Neural crest cell (in vitro differentiated cells): ENCODE data around the gene PLCH1. TPM values are rescaled to one million over a fixed set of nuclear protein-coding genes. Genes with fewer than 3 reads are reported as not detected.

Experiments used
- DNase-seq: peaks from one replicate; pipeline ENCODE4 v3.0.0; 2021; ENCODE audit warnings: low read depth, mixed read lengths, low spot score
- H3K27ac Mint-ChIP-seq: one replicate; pipeline ENCODE4 v1.8.0; 2021; ENCODE audit warnings: mild to moderate bottlenecking, mixed read lengths; ENCODE audit not compliant: unreplicated experiment
- H3K27me3 Mint-ChIP-seq: 2 replicates; pipeline ENCODE4 v1.8.0; 2021; ENCODE audit warnings: low read depth, mild to moderate bottlenecking, mixed read lengths
- H3K36me3 Mint-ChIP-seq: 2 replicates; pipeline ENCODE4 v1.8.0; 2021; ENCODE audit warnings: low read depth, mild to moderate bottlenecking, mixed read lengths
- H3K4me1 Mint-ChIP-seq: 2 replicates; pipeline ENCODE4 v1.8.0; 2021; ENCODE audit warnings: mixed read lengths
- H3K4me3 Mint-ChIP-seq: one replicate; pipeline ENCODE4 v1.8.0; 2021; ENCODE audit warnings: mild to moderate bottlenecking, mixed read lengths
- H3K9me3 Mint-ChIP-seq: 2 replicates; pipeline ENCODE4 v1.8.0; 2021; ENCODE audit warnings: mixed read lengths
- total RNA-seq: library from RNA; stranded (reverse); gene quantifications from 2 replicates; pipeline ENCODE4 v1.2.1, GENCODE V29; 2021
- TF ChIP-seq, protein P1 (sequence below): fragments of 200-600 bp; sonication (generic); conservative IDR thresholded peaks from 2 replicates; pipeline ENCODE4 v1.5.0; 2021; ENCODE audit warnings: antibody characterized with exemption, mild to moderate bottlenecking

PLCH1 gene
- total RNA-seq, 1 donor from 2014 or later = 22.4 TPM

DNA sequence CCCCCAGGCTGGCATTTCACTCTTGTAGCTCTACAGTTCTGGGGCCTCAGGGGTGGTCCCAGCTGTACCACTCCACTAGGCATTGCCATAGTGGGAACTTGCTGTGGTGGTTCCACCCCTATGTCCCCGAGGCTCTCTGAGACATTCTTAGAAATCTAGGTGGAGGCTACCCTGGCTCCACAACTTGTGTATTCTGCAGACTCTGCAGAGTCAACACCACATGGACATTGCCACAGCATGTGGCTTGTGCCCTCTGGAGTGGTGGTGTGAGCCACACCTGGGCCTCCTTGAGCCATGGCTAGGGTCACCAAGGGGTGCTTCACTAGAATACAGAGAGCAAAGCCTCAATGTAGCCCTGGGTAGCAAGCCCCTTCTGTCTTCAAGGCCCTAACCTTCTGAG is 397.0 kb downstream of the PLCH1 start:
- Mint-ChIP-seq H3K4me1 (peaks cover 8% of the 10 kb centered on the region), H3K9me3 (peaks cover 2% of the 10 kb centered on the region), H3K27me3 (no peaks in the 10 kb centered on the region), H3K27ac (no peak overlapping the region), H3K4me3 (no peak overlapping the region), H3K36me3 (no peaks in the 10 kb centered on the region)
- no peak for DNase-seq
- TF ChIP-seq, protein P1, sequence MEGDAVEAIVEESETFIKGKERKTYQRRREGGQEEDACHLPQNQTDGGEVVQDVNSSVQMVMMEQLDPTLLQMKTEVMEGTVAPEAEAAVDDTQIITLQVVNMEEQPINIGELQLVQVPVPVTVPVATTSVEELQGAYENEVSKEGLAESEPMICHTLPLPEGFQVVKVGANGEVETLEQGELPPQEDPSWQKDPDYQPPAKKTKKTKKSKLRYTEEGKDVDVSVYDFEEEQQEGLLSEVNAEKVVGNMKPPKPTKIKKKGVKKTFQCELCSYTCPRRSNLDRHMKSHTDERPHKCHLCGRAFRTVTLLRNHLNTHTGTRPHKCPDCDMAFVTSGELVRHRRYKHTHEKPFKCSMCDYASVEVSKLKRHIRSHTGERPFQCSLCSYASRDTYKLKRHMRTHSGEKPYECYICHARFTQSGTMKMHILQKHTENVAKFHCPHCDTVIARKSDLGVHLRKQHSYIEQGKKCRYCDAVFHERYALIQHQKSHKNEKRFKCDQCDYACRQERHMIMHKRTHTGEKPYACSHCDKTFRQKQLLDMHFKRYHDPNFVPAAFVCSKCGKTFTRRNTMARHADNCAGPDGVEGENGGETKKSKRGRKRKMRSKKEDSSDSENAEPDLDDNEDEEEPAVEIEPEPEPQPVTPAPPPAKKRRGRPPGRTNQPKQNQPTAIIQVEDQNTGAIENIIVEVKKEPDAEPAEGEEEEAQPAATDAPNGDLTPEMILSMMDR = no peak

DNA sequence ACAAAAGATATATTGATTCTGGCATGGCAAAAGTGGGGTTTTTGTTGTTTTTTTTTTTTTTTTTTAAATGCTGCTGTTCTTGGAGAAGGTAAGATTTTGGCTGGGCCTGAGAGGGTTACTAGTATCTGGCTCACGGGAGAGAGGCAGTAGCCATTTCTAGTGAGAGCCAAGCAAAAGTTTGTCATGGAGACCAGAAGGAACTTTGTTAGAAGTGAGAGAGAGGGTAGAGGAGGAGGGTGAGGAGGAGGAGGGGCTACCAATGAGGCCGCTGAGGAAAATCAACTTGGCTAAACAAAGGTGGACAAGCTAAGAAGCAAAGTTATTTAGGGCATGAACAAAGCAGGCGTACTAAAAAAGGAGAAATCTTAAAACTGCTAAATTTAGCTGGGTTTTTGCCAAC is 402.5 kb downstream of the PLCH1 start:
- Mint-ChIP-seq H3K27ac (peak overlapping the region; percentile 85), H3K4me3 (no peak overlapping the region), H3K4me1 (peaks cover 16% of the 10 kb centered on the region), H3K36me3 (no peaks in the 10 kb centered on the region), H3K27me3 (no peaks in the 10 kb centered on the region), H3K9me3 (peaks cover 2% of the 10 kb centered on the region)
- TF ChIP-seq, protein P1 = no peak
- no peak for DNase-seq

DNA sequence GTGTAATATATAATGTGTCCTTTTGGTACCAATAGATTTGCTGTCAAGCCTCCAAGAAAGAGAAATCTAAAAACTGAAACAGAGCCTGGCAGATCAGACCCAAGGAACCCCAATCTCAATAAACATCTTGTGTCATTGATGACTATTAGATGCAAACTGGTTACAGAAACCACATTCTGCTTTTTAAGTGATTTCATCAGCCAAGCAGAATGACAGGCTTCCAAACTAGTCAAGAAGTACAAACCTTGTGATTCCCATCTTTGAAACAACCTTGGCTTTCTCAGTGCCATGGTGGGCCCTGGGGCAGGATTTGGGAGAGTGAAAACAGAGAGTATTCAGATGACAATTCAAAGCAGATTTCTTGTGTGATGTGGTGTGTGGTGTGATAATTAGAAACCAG is 405.8 kb downstream of the PLCH1 start:
- H3K27ac Mint-ChIP-seq = no peak overlapping the region
- H3K36me3 Mint-ChIP-seq = no peaks in the 10 kb centered on the region

DNA sequence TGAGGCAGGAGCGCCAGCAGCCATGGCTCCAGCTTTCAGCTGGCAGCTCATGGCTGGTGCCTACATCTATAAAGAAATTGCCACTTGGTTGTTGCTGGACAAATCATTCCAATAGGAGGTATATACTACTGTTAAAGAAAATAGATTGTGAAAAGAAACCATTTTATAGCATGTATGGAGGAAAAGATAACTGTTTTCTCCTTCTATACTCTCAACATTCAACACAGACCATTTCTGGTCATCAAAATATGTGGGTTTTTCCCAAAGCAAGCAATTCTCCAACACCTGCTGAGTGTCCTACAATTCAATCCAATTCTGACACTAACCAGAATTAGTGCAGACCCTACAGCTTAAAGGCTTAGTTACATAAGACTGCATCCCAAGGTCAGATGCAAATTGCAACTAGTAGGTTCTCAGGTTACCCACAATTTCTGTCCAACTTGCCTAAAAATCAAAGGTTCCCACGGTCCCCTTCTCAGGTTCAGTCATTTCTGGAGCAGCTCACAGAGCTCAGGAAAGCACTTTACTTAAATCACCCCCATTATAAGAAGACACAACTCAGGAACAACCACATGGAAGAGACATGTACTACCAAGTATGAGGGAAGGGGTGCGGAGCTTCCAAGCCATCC is 409.0 kb downstream of the PLCH1 start:
- no peak for DNase-seq
- H3K36me3 Mint-ChIP-seq = no peaks in the 10 kb centered on the region
- H3K9me3 Mint-ChIP-seq = no peaks in the 10 kb centered on the region
- H3K27ac Mint-ChIP-seq = no peak overlapping the region
- H3K27me3 Mint-ChIP-seq = no peaks in the 10 kb centered on the region
- TF ChIP-seq, protein P1 = no peak
- no peaks in the 10 kb centered on the region for H3K4me1 Mint-ChIP-seq
- no peak overlapping the region for H3K4me3 Mint-ChIP-seq

More for the DNA sequence above, 405.8 kb downstream of the PLCH1 start:
- Mint-ChIP-seq H3K9me3 (peaks cover 2% of the 10 kb centered on the region), H3K27me3 (no peaks in the 10 kb centered on the region), H3K4me1 (peaks cover 16% of the 10 kb centered on the region), H3K4me3 (no peak overlapping the region)
- no peak for DNase-seq
- TF ChIP-seq, protein P1 = no peak

DNA sequence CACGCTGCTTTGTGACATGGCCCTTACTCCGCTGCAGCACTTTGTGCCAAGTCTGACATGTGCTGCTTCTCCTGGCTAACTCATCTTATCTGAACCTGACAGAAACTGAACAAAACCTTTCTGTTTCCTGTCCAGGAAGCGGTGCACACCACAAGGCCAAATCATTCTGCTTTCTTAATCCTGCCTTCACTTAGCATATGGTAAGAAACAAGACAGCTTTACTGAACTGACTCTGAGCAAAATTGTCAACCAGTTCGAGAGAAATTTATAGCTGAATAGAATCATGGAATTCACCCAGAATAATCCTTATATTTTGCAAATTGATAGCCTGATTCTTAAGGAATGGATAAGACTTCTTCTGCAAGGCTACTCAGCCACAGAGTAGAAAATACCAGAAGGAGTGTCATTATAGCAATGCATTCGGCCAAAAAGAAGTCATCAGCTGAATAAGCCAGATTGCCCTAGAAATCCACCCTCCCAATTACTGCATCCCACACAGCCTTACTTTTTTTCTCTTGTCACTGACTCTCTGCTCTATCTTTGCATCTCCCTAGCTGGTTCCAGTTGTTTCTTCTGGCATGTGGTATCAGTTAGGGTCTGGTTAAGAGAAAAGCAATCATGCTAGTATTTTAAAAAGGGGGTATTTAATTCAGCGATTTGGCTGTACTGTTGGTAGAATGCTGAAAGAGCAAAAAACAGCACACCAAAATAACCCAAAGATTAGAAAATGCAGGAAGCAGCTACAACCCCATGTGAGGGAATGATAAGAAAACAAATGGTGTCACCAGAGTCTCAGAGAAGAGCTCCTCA is 409.8 kb downstream of the PLCH1 start:
- Mint-ChIP-seq H3K4me3 (no peak overlapping the region), H3K27ac (peak overlapping the region; percentile 81), H3K27me3 (no peaks in the 10 kb centered on the region), H3K36me3 (no peaks in the 10 kb centered on the region), H3K4me1 (no peaks in the 10 kb centered on the region), H3K9me3 (no peaks in the 10 kb centered on the region)
- TF ChIP-seq, protein P1 = no peak
- DNase-seq = no peak
